Limb (tissue), 2 donors: ENCODE results near the gene LIPA.
"Not testable (repeated sequence)": the region's sequence is repeated elsewhere in the genome, so short reads cannot be mapped to it uniquely, and the experiment has no call there.

Source experiments
- DNase-seq, 2 donors: peaks; one replicate each; pipeline ENCODE4 v3.0.0-alpha.2; 2016; ENCODE audit errors: extremely low spot score in 2 of 2

LIPA gene

GRCh38 chr10:89213191-89213808 is 38.3 kb downstream of the LIPA start:
- peak in 1 of 2 donors; percentile 75 for DNase-seq

DNA sequence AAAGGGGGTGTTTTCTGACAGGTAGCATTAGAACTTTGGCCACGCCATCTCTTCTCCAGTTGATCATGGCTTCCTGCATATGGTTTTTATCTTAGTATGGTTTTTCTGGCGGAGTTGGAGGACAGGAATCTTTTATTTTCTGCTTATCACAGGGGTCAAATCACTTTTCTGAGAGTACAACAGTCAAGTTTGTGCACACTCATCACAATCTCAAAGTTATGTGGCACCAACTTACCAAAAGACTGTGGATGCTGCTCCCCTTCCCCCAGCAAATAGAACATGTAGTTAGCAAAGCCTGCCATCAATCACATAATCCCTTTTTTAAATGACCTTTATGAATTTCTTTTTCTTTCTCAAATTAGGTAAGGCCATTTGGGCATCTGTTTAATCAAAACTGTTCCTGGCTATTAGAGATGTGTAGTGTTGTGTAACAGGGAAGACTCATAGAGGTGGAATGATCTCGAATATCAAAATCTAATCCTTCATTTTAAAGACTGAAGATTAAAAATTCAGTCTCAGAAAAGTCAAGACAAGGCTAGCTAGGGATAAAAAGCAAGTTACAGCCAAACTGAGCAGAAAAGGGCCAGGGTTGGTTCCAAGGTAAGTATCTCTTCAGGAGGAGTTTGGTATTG is 40.7 kb downstream of the LIPA start:
- no peak for DNase-seq

- no peak for DNase-seq
These were observed 41.9 kb downstream of the LIPA start for GRCh38 chr10:89209718-89210117.

DNA sequence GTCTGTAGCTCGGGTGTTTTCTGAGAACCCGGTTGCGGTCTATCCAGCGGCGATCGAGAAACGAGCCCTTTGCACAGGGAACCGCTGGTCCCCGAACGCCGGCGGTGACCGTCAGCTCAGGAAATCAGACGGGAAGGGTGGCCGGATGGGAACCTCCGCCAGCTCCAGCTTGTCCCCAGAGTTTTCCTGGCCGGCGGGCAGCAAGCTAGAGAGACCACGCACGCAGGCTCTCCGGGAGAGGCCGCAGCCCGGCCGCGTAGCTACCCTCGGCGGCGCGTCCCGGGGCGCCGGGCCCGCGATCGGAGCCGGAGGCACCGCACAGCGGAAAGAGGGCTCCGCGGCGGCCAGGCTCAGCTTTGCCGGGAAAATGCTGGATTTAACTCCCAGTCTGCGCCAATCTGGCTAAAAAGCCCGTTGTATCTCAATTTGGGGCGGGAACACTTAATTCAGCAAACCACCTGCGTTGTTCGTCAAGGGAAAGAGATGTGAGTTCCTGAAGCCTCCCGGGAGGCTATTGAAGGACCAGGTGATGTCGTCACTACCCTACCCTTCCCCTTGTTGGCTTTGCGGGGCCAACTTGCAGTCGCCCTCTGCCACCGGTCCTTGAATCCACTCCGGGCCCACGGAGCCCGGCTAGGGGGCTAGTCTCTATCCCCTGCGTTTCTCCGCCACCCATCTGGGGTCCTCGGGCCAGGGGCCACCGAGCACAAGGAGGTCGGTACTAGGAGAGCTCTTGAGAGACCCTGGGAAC is 43.6 kb downstream of the LIPA start:
- peak in 1 of 2 donors; percentile 64 for DNase-seq

- peak; percentile 76 to 82 for DNase-seq
These were observed 44.3 kb downstream of the LIPA start, which contains the start of gene CH25H for GRCh38 chr10:89207181-89207800. Gene CH25H, minus strand, starts transcription at chr10:89207317. Its CDS starts 25 bp downstream, at chr10:89207292.

DNA sequence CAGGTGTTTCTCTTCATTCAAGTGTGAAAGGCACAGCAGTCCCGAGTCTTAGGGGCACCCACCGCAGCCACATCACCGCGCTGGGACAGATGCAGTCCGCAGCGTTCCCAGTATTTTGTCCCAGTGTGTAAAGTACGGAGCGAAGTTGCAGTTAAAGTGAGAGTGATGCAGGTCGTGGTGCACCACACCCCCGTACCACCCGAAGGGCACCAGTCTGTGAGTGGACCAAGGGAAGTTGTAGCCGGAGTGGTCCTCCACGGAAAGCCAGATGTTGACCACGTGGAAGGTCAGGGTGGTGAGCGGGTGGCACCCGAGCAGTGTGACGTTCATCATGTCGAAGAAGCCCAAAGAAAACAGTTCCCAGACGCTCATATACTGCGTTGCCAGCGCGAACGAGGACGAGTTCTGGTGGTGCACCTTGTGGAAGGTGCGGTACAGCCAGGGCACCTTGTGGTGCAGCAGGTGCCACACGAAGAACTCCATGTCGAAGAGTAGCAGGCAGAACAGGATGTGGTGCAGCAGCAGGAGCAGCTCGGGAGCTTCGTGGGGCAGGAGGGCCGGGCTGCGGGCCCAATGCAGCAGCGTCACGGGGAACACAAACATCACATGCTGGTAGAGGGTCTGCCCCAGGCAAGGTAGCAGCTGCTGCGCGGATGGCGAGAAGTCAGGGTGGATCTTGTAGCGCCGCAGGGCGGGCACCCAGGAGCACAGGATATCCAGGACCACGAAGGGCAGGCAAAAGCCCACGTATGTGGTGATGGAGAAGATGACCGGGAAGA is 45.0 kb downstream of the LIPA start:
- DNase-seq = peak; percentile 18 to 44

- DNase-seq = no peak
These were observed 46.9 kb downstream of the LIPA start for GRCh38 chr10:89204621-89205185.

GRCh38 chr10:89203237-89203636 is 48.3 kb downstream of the LIPA start:
- no peak for DNase-seq

- DNase-seq = no peak
These were observed 49.5 kb downstream of the LIPA start for GRCh38 chr10:89202033-89202425.

- DNase-seq = no peak
These were observed 50.1 kb downstream of the LIPA start for GRCh38 chr10:89201345-89202032.

- DNase-seq = no peak
These were observed 54.1 kb downstream of the LIPA start for GRCh38 chr10:89197473-89197872.

DNA sequence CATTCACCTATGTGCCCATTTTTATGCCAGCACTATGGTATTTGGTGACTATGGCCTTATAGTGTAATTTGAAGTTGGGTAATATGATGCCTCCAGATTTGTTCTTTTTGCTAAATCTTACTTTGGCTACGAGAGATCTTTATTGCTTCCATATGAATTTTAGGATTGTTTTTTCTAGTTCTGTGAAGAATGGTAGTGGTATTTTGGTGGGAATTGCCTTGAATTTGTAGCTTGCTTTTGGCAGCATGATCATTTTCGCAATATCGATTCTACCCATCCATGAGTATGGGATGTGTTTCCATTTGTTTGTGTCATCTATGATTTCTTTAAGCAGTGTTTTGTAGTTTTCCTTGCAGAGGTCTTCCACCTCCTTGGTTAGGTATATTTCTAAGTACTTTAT is 60.3 kb downstream of the LIPA start:
- DNase-seq = not testable (repeated sequence)

GRCh38 chr10:89189211-89189734 is 62.3 kb downstream of the LIPA start:
- DNase-seq = no peak

GRCh38 chr10:89185658-89186057 is 65.9 kb downstream of the LIPA start:
- DNase-seq = no peak

DNA sequence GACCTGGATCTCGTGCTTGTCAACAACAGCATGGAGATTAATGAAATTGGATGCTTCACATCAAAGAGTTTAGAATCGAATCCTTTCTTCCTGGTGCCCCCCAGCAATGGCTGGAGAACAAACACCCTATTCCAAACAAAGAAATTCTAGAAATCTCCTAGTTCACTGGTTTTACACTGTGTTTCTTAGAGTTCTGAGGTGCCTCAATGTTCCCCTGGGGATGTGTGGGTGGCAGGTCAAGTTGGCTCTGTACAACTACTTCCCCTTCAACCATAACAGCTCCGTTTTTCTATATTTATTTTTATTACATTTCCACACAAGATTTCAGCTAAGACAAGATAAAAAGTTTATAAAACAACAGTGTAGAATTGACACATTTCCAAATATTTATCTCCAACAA is 66.9 kb downstream of the LIPA start:
- DNase-seq = no peak

DNA sequence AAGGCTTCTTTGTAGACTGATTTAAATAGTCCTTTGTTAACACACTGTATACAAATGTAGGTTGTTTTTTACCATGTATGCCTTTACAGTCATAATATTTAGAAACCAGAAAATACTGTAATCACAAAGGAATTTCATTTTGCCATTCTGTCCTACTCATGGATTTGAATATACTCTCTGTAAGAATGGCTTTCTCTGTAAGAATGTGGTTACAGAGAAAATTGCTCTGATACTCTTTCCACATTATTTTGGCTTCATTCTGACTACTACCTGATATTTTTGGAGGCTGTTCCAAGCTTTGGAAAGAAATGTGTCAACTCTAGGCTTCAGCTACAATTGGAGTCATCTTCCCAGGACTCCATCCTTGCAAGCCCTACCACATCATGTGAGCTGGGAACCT is 68.0 kb downstream of the LIPA start:
- DNase-seq = no peak

DNA sequence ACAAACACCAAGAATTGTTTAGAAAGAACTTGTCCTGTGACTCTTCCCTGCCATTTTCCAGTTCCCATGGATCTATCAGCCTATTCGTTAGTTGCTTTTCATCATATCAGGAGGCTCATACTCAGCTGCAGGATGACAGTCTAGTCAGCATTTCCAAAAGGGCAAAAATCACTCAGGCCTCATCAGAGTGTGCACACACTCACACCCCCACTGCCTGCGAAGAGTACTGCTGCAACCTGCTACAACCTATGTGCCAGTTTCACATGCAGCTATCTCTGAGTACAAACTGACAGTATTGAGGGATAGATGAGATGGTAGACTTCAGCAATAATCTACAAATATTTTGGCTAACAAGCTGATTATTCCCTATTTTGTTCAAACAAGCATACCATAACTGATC is 68.7 kb downstream of the LIPA start:
- no peak for DNase-seq

DNA sequence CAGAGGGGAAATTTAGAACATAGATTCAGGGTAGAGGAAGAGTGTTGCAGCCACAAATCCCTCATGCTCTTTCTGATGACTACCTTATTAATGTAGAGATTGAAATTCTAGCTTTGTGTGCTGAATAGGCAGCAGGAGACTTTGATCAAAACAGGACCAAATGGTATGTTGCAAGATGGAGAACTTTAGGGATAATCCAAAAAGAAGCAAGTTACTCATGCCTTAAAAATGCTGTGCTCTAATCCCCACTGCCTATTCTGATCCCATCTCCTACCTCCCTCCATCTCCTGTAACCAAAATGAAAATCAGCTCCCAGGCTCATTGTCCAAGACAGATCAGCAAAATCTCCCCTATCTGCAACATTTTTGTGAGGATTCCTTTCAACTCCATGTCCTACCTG is 75.8 kb downstream of the LIPA start:
- no peak for DNase-seq

DNA sequence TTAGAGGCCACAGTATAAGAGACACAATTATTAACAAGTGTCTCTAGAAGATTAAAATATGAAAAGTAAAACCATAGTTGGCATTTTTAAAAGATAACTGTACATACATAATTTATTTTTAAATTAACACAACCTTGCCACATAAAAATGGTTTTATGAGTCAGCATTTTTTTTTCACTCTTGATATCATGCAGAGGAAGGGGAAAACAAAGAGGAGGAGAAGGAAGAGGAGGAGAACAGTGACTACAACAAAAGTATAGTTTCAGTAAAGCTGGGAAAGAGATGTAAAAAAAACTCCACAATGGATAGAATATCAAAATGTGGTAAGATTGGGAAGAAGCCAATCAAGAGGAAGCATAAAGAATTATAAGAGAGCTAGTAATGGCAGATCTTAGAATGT is 78.5 kb downstream of the LIPA start:
- DNase-seq = no peak

GRCh38 chr10:89171996-89172395 is 79.6 kb downstream of the LIPA start:
- DNase-seq = no peak
